GM18868 (cell line): Measurements from ENCODE around the gene ZNF3.

Source experiments
- ATAC-seq: cut with Tn5 transposase; IDR thresholded peaks from one replicate; pipeline ENCODE4 v1.9.1; 2021; ENCODE audit warnings: mild to moderate bottlenecking, moderate library complexity; ENCODE audit not compliant: unreplicated experiment

Gene ZNF3

DNA sequence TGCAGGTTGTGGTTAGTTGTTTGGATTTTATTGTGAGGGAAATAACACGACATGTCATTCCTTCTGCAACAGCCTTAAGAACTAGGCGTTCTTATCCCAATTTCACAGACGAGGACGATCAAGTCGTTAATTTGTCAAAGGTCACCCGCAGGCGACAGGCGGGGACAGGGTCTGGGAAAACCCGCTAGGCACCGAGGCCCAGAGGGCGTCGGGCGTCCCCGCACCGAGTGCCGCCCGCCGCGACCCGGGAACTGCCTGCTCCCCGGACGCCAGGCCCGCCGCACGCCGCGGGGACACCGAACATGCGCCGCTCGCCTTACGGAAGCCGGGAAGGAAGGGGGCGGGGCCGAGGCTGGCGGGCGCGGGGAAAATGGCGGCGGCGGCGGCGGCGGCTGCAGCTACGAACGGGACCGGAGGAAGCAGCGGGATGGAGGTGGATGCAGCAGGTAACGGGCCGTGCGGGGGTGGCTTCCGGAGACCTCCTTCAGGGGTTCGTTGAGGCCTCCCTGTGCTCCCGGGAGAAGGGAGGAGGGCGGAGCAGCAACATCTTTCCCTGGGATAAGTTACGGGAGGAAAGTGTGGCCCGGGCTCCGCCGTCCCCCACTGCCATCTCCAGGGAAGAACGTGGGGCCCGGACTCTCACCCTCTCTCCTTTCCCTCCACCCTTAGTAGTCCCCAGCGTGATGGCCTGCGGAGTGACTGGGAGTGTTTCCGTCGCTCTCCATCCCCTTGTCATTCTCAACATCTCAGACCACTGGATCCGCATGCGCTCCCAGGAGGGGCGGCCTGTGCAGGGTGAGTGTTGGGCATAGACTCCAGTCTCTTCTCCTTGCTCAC, 7.3 kb upstream of the ZNF3 start, which contains the start of gene COPS6:
Gene COPS6 (plus strand): TSS at position 349 of the 837 bp plus-strand sequence. CDS start 22 bp downstream, at position 371.
- ATAC-seq, result peak; percentile 57

DNA sequence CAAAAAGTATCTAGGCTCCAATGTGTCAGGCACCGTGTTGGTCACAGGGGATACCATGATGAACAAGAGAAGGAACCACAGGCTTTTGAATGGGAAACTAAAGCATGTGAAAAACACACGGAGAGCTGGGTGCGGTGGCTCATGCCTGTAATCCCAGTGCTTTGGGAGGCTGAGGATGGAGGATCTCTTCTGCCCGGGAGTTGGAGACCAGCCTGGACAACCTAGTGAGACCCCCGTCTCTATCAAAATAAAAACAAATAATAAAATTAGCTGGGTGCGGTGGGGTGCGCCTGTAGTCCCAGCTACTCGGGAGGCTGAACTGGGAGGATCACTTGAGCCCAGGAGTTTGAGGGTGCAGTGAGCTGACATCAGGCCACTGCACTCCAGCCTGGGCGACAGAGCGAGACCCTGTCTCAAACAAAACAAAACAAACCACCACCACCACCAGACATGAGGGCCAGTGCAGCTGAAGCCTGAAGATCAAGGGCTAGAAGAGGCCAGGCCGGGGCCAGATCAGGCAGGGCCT, 6.6 kb upstream of the ZNF3 start:
- no peak for ATAC-seq

DNA sequence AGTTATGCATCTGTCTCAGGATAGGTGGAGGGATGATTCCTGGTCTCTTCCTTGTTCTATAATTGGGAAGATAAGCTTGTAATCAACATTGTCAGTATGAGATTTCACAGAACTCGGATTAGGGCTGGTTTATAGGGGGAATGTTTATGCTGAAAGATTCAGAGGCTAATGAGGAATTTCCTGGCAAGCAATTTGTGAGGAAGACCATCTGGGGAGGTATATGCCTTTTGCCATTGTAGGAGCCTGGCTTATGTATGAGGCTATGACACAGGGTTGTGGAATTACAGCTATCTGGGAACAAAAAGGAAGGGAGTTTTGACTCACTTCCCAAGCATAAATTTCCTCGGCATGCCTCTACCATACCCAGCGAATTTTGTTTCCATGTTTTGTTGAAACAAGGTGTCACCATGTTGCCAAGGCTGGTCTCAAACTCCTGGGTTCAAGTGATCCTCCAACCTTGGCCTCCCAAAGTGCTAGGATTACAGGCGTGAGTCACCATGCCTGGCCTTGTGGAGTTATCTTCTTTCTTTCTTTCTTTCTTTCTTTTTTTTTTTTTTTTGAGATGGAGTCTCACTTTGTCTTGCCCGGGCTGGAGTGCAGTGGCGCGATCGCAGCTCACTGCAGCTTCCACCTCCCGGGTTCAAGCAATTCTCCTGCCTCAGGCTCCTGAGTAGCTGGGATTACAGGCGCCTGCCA, 5.7 kb upstream of the ZNF3 start:
- no peak for ATAC-seq

DNA sequence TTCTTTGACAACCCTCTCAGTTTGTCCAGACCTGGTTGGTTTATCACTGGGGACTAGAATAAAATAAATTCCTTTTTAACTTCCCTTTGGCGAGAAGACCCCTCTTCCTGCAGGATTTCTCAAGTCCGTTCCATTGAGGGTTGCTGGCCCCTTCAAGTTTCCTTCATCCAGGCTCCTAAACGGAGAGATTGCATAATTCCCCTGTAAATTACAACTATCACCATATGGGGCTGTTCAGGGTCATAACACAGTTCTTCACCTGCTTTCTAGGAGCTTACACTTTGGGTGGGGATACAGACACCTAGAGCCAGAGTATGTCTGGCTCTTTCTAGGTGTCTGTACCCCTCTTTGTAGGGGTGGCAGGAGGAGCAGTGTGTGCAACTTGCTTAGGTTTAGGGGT, 4.0 kb upstream of the ZNF3 start:
- ATAC-seq, result no peak

DNA sequence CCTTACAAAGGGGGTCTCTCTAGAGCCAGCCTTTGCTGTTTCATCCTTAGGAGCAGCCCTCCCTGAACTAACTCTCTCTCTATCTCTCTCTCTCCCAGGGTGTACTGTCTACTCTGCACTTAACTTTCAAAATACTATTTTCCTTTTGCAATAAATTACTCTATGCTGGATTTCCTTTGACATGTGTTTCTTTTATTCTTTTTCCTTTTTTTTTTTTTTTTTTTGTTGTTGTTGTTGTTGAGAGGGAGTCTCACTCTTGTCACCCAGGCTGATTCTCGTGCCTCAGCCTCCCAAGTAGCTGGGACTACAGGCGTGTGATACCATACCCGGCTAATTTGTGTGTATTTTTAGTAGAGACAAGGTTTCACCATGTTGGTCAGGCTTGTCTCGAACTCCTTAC, 1.5 kb upstream of the ZNF3 start:
- no peak for ATAC-seq

DNA sequence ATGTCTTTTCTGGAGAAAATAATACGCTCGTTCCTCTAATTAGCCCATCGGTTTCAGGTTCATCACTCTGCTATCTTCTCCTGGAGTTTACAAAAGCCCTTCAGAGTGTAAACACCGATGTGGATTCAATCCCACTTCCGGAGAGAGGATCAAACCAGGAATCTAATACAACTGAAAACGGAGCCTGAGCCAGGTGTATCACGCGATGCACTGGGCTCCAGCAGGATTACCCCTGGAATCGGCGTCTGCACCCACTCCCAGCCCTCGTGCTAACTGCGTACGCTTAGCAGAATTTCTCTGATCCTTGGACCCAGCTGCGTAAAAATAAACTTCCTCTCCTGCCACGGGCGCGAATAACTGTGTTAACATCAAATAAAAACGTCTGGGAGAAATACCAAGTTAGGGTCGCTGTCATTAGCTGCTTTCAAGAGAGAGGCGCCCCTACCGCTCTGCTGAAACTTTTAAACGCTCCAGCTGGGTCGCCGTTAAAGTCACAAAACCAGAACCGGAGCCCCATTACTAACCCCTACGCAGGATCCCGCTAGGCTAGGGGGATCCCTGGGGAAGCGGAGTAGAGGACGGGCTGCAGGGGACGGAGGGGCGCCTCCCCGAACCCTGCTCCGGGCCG, 502 bp downstream of the ZNF3 start:
- ATAC-seq, result no peak

DNA sequence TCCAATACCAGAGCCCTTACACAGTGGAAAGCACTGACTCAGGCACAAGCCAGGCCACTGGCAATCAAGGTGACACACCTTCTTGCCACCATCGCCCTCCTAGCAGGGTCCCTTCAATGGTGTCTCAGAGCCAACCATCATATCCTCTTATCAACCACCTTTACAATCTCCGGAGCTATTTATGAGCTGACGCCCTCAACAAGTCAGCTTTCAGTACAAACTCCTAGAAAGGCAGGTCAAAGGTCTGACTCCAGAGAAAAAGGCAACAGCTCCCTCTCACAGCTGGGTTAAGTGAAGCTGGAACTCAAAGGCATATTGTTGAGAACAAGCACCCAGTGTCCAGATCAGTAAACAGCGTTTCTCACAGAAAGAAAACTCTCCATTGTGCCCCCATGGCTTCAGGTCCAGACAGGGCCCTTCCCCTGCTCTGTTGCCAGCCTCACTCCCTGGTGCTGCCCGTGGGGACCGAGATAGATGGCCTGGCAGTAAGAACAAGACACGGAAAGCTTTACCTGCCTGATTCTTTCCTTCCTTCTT, 2.4 kb downstream of the ZNF3 start:
- no peak for ATAC-seq

DNA sequence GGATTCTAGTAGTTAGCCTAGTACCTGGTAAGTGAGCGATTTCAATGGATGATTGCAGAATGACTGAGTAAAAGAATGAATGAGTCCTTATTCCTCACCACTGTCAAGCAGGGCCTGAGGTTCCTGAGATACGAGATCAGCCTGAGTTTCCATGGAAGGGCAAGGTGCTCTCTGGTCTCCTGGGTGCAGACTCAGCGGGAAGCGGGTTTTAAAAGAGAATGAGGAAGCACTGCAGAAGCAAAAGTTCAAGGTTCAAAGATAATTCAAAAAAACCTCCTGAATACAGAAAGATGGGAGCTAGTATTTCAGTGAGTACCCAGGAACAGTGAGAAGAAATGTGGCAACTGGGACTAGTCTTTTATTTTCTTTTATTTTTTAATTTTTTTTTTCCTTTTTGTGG, 4.3 kb downstream of the ZNF3 start:
- no peak for ATAC-seq

DNA sequence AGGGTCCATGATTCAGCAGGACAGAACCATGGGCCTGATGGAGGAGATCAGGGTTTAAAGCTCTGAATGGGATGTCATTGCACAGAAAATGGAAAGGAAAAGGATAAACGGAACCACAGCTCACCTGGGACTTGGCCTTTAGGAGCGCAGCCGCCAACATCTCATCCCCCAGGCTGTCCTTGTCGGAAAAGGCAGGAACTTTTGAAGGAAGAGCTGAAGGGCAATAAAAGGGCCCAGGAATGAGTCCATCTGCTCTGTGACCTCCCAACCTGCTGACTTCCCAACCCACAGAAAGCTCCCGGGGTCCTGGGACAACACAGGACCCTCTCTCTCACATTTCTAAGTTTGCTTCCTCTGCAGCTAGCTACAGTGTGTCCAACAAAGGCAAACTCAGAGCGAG, 6.1 kb downstream of the ZNF3 start:
- ATAC-seq, result no peak

DNA sequence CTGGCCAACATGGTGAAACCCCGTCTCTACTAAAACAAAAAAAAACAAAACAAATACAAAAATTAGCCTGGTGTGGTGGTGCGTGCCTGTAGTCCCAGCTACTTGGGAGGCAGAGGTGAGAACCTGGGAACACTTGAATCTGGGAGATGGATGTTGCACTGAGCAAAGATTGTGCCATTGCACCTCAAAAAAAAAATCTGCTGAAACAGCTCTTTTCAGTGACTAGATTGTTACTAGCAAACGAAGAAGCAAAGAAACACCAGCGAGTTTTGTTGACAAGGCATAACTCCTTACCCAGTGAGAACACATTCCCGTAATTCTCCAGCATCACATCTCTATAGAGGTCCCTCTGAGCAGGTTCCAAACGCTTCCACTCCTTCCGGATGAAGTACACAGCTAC, 6.7 kb downstream of the ZNF3 start:
- ATAC-seq, result no peak

DNA sequence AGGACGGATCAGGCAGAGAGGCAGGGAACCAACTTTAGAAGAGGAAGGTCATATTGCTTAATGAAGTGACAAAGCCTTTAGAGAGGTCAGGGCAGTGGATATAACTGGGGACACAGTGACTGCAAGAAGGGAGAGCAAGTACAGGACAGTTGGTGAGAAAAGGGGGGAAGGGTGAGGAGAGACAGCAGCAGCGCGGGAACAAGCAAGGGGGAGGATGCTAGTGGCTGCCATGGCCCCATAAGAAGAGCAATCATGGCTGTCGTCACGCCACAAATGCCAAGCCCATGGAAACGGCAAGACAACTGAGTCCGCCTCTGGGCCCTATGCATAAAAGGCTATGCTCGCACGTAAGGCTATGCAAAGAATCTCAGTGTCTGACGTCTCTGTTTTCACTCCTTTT, 9.1 kb downstream of the ZNF3 start:
- no peak for ATAC-seq

DNA sequence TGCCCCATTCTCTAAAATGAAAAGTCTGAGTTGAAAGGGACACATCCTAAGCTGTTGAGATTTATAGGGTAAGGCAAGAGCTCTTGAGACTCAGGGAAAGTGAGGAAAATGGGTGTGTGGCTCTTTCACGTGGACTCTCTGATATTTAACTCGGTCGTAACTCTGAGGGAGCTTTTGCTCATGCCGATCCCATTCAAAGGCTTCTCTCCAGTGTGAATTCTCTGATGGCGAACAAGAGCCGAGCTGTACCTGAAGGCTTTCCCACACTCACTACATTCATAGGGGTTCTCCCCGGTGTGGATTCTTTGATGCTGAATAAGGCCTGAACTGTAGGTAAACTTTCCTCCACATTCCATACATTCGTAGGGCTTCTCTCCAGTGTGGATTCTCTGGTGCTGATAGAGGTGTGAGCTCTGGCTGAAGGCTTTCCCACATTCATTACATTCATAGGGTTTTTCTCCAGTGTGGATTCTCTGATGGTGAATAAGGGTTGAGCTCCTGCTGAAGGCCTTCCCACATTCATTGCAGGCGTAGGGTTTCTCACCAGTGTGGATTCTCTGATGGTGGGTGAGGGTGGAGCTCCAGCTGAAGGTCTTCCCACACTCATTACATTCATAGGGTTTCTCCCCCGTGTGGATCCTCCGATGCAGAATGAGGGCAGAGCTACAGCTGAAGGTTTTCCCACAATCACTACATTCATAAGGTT, 10.4 kb downstream of the ZNF3 start:
- ATAC-seq, result no peak

DNA sequence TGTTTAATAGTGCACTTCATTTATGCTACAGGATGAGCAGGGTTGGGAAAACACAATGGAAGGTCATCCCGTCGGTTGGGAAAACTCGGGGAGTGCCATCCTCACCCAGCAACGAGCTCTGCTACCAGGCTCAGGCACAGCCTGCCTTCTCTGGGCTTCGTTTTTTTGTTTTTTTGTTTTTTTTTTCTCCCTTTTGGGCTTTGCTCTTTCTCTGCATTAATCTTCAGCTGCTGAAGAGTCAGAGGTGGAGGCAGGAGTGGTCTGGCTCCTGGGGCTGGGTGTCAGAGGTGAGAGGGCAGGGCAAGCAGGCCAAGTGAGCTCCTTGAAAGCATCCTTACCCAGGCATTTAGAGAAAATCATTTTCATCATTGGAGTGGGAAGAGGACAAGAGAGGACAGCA, 11.5 kb downstream of the ZNF3 start:
- ATAC-seq, result no peak

DNA sequence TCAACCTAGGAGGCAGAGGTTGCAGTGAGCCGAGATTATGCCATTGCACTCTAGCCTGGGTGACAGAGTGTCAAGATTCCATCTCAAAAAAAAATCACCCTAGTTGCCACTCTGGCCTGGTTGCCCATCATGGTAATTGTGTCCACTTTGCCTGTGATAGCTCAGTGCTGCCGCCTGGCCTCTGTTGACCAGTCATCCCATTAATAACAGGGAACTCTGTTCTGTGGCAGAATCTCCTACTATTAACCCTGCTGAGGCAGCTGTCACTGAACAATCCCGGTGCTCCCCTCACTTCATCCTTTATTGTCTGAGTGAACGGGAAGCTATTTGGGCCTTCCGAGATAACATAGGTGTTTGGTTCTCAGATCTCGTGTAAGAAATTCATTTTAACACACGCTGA, 14.6 kb downstream of the ZNF3 start:
- no peak for ATAC-seq

DNA sequence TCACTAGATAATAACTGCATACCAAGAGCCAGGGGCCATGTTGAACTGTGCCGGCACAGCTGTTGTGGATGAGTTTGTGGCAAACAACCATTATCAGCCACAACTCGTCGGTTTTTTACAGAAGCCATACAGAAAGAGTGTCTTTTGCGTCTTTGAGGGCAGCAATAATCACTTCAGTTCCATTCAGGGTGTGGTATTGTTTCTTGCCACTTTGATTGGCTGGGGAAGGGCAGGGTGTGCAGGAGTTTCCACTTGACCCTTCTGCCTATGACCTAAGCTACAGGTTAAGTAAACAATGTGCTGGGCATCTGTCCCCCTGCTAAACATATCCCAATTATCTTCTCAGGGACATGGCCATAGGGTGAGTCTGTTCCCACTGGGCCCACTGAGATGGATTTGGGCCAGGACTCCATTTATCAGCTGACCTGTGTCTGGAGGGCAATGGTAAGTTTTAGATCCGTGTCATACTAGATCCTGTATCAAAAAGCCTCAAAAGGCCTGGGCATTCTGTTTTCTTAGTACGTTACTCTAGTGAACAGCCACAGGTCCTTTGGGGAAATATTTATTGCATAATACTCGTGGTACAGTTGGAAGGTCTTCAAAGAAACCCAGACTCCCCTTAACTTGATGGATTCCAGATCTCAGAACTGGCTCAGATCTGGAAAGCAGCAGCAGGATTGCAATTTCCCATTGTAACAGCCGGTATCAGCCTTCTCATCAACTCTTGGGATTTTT, 15.9 kb downstream of the ZNF3 start:
- no peak for ATAC-seq

DNA sequence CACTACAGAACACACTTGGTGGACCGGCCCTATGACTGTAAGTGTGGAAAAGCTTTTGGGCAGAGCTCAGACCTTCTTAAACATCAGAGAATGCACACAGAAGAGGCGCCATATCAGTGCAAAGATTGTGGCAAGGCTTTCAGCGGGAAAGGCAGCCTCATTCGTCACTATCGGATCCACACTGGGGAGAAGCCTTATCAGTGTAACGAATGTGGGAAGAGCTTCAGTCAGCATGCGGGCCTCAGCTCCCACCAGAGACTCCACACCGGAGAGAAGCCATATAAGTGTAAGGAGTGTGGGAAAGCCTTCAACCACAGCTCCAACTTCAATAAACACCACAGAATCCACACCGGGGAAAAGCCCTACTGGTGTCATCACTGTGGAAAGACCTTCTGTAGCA, 17.4 kb downstream of the ZNF3 start:
- ATAC-seq, result no peak

DNA sequence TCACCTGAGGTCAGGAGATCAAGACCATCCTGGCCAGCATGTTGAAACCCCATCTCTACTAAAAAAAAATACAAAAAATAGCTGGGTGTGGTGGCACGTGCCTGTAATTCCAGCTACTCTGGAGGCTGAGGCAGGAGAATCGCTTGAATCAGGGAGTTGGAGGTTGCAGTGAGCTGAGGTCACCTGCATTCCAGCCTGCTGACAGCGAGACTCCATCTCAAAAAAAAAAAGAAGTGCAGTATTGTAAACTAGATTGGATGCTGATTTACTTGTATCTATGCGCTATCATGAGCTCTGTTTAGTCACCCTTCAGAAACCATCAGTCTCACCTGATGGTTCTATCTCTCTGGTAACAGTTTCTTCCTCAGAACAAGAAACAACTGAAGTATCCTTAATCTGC, 18.1 kb downstream of the ZNF3 start:
- no peak for ATAC-seq

DNA sequence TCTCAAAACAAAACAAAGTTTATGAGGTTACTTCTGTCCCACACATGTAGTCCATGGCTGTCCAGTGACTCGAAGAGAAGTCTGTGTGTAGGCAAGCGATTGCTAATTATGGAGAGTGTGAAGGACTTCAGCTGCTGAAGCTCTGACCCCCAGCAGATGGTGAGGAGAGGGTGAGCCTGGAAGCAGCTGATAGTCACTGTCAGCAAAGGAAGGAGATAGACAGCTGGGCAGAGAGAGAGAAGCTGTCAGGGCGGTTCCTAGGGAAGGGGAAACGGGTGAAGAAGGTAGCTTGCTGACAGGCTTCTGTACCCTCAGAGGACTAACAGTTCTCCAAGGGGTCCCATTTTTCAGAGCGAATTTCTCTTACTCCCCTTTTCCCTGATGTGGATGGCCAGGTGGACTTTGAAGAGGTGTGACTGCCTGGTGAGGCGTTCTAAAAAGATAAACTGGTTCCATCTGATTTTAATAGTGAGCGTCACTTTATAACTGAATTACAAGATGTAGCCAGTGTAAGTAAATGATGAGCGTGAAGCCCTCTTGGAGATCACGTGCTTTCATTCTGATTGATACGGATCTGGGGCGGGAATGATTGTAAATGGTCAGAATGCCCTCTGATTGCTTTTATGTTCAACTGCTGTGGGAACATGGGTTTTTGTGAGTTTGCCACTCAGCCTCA, 19.9 kb downstream of the ZNF3 start:
- ATAC-seq, result no peak

DNA sequence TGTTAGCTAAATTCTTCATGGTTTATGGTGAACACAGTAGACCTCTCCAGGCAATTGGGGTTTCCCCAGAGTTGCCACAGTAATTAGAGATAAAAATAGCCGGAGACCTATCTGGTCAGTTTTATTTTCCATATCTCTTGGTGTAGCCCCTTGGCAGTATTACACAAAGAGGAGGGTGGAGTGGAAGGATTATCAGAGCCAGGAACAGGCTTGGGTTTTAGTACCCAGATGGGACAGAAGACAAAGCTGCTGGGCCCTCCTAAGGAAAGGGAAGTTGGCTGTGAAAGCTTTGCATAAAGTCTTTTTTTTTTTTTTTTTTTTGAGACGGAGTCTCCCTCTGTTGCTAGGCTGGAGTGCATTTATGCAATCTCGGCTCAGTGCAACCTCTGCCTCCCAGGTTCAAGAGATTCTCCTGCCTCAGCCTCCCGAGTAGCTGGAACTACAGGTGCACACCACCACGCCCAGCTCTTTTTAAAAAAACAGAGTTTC, 22.2 kb downstream of the ZNF3 start:
- ATAC-seq, result no peak
